Progenitor cell of endocrine pancreas (in vitro differentiated cells): ENCODE results near the gene AFF2. TPM values are rescaled to one million over a fixed set of nuclear protein-coding genes. Genes with fewer than 3 reads are reported as not detected.

ENCODE experiments used
- DNase-seq: peaks from one replicate; pipeline ENCODE4 v3.0.0; 2021; ENCODE audit warnings: low spot score; ENCODE audit not compliant: unreplicated experiment
- H3K27ac Mint-ChIP-seq: 2 replicates; pipeline ENCODE4 v1.8.0; 2021; ENCODE audit warnings: mild to moderate bottlenecking, moderate library complexity, mixed read lengths
- H3K27me3 Mint-ChIP-seq: 2 replicates; pipeline ENCODE4 v1.8.0; 2021; ENCODE audit warnings: mixed read lengths
- H3K36me3 Mint-ChIP-seq: 2 replicates; pipeline ENCODE4 v1.8.0; 2022; ENCODE audit warnings: mixed read lengths; ENCODE audit not compliant: insufficient read depth
- H3K4me1 Mint-ChIP-seq: 2 replicates; pipeline ENCODE4 v1.8.0; 2021; ENCODE audit warnings: low read depth, mixed read lengths
- H3K4me3 Mint-ChIP-seq: 2 replicates; pipeline ENCODE4 v1.8.0; 2021; ENCODE audit warnings: low read depth, mild to moderate bottlenecking, moderate library complexity, mixed read lengths
- H3K9me3 Mint-ChIP-seq: 2 replicates; pipeline ENCODE4 v1.8.0; 2021; ENCODE audit warnings: low read depth, mixed read lengths
- CTCF ChIP-seq: fragments of 200-600 bp; sonication (generic); IDR thresholded peaks from one replicate; pipeline ENCODE4 v1.5.0; 2021; ENCODE audit warnings: antibody characterized with exemption, mild to moderate bottlenecking; ENCODE audit not compliant: unreplicated experiment
- total RNA-seq: library from RNA; stranded (reverse); gene quantifications from 2 replicates; pipeline ENCODE4 v1.2.1, GENCODE V29; 2021

AFF2 gene
- total RNA-seq, 1 donor from 2014 or later, result 8.4 TPM

DNA sequence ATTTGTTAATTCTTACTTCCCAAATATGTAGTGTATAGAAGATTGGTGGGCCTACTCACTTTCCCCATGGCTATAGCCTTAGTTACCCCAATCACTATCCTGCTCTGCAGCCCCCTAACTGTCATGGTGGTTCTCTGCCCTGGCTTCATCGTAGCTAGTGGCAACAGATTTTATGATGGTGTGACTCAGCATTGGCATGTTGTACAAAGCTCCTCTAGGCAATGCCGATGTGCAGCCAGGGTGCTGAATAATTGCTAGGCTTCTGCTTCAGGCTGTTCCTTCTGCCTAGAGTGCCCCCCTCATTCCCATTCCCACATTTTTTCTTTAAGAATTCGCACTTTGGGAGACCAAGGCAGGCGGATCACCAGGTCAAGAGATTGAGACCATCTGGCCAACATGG is 35.2 kb downstream of the AFF2 start:
- peaks cover 7% of the 10 kb centered on the region for H3K9me3 Mint-ChIP-seq
- no peak for DNase-seq
- H3K4me3 Mint-ChIP-seq, result no peak overlapping the region
- H3K27ac Mint-ChIP-seq, result no peak overlapping the region
- TF ChIP-seq CTCF, result no peak
- H3K27me3 Mint-ChIP-seq, result peaks cover 3% of the 10 kb centered on the region
- no peaks in the 10 kb centered on the region for H3K36me3 Mint-ChIP-seq
- peaks cover 7% of the 10 kb centered on the region for H3K4me1 Mint-ChIP-seq

DNA sequence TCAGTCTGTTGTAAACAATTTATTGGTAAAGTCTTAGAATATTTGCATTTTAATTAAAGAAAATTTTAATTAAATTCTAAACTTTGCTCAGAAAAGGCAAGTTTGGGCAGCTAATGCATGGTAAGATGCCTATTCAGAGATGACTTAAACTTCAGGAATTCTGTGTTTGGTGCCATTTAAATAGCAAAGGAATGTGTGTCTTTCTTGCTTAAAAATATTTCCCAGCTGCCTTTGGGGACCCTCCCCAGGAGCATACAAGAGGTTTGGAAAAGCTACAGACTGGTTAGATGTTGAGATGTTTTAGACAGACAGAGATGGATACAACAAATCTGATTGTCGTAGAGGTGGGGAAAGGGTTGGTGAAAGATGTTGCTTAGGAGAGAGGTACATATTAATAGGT is 36.5 kb downstream of the AFF2 start:
- H3K27me3 Mint-ChIP-seq, result peaks cover 3% of the 10 kb centered on the region
- H3K4me3 Mint-ChIP-seq, result no peak overlapping the region
- no peaks in the 10 kb centered on the region for H3K36me3 Mint-ChIP-seq
- peaks cover 16% of the 10 kb centered on the region for H3K4me1 Mint-ChIP-seq
- H3K9me3 Mint-ChIP-seq, result peaks cover 7% of the 10 kb centered on the region
- no peak overlapping the region for H3K27ac Mint-ChIP-seq
- DNase-seq, result no peak
- TF ChIP-seq CTCF, result no peak

DNA sequence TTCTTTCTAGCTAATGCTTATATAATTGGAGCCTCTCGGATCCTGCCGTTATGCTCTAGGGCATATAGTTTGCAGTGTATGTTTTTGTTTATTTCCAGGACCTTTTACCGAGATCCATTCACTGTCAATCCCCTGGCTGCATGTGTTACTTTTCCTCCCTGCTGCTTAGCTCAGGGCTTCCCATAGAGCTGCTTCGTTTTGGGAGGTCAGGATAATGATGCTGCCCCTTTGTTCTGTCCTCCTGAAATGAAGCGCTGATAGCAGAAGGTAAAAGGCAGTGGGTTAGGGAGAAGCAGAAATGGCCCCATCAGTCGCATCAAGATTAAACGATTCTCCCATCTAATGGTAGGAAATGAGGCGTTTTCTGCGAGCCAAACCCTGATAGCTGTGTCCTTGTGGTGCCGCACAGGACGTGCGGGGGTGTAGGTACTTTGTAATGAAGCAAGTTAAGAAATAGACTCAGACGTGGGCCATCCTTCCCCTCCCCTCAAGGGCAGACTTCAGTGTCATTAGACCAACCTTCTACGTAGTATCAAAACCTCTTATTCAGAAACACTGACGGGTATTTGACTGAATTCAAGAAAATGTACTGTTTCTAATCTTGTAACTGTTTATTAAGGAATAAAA is 37.3 kb downstream of the AFF2 start:
- no peak for DNase-seq
- Mint-ChIP-seq H3K36me3 (no peaks in the 10 kb centered on the region), H3K4me1 (peaks cover 16% of the 10 kb centered on the region), H3K27ac (no peak overlapping the region), H3K27me3 (peaks cover 3% of the 10 kb centered on the region), H3K9me3 (peaks cover 2% of the 10 kb centered on the region), H3K4me3 (no peak overlapping the region)
- no peak for TF ChIP-seq CTCF

GRCh38 chrX:148538582-148538981 is 38.2 kb downstream of the AFF2 start:
- peaks cover 3% of the 10 kb centered on the region for H3K27me3 Mint-ChIP-seq
- TF ChIP-seq CTCF, result no peak
- no peak overlapping the region for H3K4me3 Mint-ChIP-seq
- no peak overlapping the region for H3K27ac Mint-ChIP-seq
- no peaks in the 10 kb centered on the region for H3K9me3 Mint-ChIP-seq
- H3K36me3 Mint-ChIP-seq, result no peaks in the 10 kb centered on the region
- H3K4me1 Mint-ChIP-seq, result peaks cover 16% of the 10 kb centered on the region
- no peak for DNase-seq

GRCh38 chrX:148540114-148540513 is 39.7 kb downstream of the AFF2 start:
- H3K36me3 Mint-ChIP-seq, result no peaks in the 10 kb centered on the region
- no peak overlapping the region for H3K27ac Mint-ChIP-seq
- H3K4me1 Mint-ChIP-seq, result peaks cover 16% of the 10 kb centered on the region
- peaks cover 3% of the 10 kb centered on the region for H3K27me3 Mint-ChIP-seq
- H3K9me3 Mint-ChIP-seq, result peaks cover 4% of the 10 kb centered on the region
- no peak overlapping the region for H3K4me3 Mint-ChIP-seq
- no peak for TF ChIP-seq CTCF
- DNase-seq, result no peak
